ENCODE results near the gene MRI1. TPM values are rescaled to one million over a fixed set of nuclear protein-coding genes. Genes with fewer than 3 reads are reported as not detected.

Gene MRI1
- polyA plus RNA-seq, 2 of the 4 experiments (the other 2 are of a cell fraction), result 12.6 to 16.2 TPM

DNA sequence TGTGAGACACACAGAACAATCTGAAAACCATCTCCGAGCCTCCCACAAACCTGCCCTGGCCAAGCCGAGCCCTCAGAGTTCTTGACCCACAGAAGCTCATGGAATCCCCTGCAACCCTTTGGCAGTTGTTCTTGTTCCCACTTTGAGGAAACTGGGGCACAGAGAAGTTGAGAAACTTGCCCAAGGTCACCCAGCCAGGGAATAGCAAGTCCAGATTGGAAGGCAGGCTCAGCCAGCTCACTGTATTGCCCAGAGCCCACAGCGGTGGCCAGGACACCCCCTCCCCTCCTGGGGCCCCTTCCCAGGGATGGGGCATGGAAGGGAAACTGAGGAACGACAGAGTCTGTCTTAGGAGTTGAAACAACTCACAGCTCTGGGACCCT lies 32.7 kb downstream of the MRI1 start:
- DNase-seq (ENCODE audit: low read depth in 1 of 2, low spot score in 1 of 2) (no peak), FAIRE-seq (no peak), ATAC-seq (no peak)
- Histone ChIP-seq H3K4me2 (peak overlapping the region; percentile 99), H3K4me1 (peaks cover 27% of the 10 kb centered on the region), H3K9me3 (no peaks in the 10 kb centered on the region), H3K27ac (peak overlapping the region; percentile 96 to 97), H3K4me3 (peak overlapping the region; percentile 99; the same call in 1 of the 3 replicates)
- TF ChIP-seq ESRRA (IDR thresholded peaks at IDR 0.05; ENCODE audit: borderline replicate concordance, low read length), result no peak
- TF ChIP-seq JUNB (IDR thresholded peaks at IDR 0.05), result no peak
- TF ChIP-seq HOXB5 (CRISPR knock-in tag; IDR thresholded peaks at IDR 0.05), result no peak
- no peak for TF ChIP-seq SREBF2 (IDR thresholded peaks at IDR 0.05)
- peak; percentile 69; the same call in 1 of the 2 replicates for TF ChIP-seq KDM1A (IDR thresholded peaks at IDR 0.05; ENCODE audit: low read depth)
- no peak for TF ChIP-seq TFCP2L1 (CRISPR knock-in tag; IDR thresholded peaks at IDR 0.05)
- TF ChIP-seq, protein P1, sequence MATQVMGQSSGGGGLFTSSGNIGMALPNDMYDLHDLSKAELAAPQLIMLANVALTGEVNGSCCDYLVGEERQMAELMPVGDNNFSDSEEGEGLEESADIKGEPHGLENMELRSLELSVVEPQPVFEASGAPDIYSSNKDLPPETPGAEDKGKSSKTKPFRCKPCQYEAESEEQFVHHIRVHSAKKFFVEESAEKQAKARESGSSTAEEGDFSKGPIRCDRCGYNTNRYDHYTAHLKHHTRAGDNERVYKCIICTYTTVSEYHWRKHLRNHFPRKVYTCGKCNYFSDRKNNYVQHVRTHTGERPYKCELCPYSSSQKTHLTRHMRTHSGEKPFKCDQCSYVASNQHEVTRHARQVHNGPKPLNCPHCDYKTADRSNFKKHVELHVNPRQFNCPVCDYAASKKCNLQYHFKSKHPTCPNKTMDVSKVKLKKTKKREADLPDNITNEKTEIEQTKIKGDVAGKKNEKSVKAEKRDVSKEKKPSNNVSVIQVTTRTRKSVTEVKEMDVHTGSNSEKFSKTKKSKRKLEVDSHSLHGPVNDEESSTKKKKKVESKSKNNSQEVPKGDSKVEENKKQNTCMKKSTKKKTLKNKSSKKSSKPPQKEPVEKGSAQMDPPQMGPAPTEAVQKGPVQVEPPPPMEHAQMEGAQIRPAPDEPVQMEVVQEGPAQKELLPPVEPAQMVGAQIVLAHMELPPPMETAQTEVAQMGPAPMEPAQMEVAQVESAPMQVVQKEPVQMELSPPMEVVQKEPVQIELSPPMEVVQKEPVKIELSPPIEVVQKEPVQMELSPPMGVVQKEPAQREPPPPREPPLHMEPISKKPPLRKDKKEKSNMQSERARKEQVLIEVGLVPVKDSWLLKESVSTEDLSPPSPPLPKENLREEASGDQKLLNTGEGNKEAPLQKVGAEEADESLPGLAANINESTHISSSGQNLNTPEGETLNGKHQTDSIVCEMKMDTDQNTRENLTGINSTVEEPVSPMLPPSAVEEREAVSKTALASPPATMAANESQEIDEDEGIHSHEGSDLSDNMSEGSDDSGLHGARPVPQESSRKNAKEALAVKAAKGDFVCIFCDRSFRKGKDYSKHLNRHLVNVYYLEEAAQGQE (IDR thresholded peaks at IDR 0.05), result no peak
- TF ChIP-seq HDAC2 (IDR thresholded peaks at IDR 0.05), result no peak
- no peak for TF ChIP-seq EHF (CRISPR knock-in tag; IDR thresholded peaks at IDR 0.05)
- no peak for TF ChIP-seq MAFK (IDR thresholded peaks at IDR 0.05; ENCODE audit: partially characterized antibody)
- TF ChIP-seq GATA3 (IDR thresholded peaks at IDR 0.05; ENCODE audit: borderline replicate concordance), result no peak
- TF ChIP-seq, protein P2, sequence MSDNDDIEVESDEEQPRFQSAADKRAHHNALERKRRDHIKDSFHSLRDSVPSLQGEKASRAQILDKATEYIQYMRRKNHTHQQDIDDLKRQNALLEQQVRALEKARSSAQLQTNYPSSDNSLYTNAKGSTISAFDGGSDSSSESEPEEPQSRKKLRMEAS (IDR thresholded peaks at IDR 0.05), result no peak
- no peak for TF ChIP-seq PHF8 (IDR thresholded peaks at IDR 0.05; ENCODE audit: borderline replicate concordance, low read depth)
- no peak for TF ChIP-seq NFE2L2 (conservative IDR thresholded peaks at IDR 0.05; ENCODE audit: low read length)
- TF ChIP-seq ZSCAN20 (CRISPR knock-in tag; IDR thresholded peaks at IDR 0.05), result no peak
- TF ChIP-seq RARB (CRISPR knock-in tag; IDR thresholded peaks at IDR 0.05), result no peak
- TF ChIP-seq, protein P3, sequence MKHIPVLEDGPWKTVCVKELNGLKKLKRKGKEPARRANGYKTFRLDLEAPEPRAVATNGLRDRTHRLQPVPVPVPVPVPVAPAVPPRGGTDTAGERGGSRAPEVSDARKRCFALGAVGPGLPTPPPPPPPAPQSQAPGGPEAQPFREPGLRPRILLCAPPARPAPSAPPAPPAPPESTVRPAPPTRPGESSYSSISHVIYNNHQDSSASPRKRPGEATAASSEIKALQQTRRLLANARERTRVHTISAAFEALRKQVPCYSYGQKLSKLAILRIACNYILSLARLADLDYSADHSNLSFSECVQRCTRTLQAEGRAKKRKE (CRISPR knock-in tag; IDR thresholded peaks at IDR 0.05; ENCODE audit: low read depth), result 0 out of 2 replicates have a peak, but pooled peaks have one; percentile 49
- no peak for TF ChIP-seq BHLHE40 (IDR thresholded peaks at IDR 0.05; ENCODE audit: low read depth, low read length)
- TF ChIP-seq POLR2A (IDR thresholded peaks at IDR 0.05; ENCODE audit: low read length), result no peak
- no peak for TF ChIP-seq MAZ (IDR thresholded peaks at IDR 0.05; ENCODE audit: borderline replicate concordance, low read depth, low read length)
- peak; percentile 54 for TF ChIP-seq ZFP36 (IDR thresholded peaks at IDR 0.05; ENCODE audit: borderline replicate concordance, partially characterized antibody)
- TF ChIP-seq KDM5A (IDR thresholded peaks at IDR 0.05), result no peak
- TF ChIP-seq CHD4 (IDR thresholded peaks at IDR 0.05; ENCODE audit: borderline replicate concordance), result no peak
- no peak for TF ChIP-seq CHD2 (IDR thresholded peaks at IDR 0.05; ENCODE audit: low read length, partially characterized antibody)
- ChIA-PET CTCF (interaction anchor here (0.6 to 5.7 kb wide), 13 partner anchors 11 to 498 kb away, joined by 3 to 40 read pairs (median 4); no protein-coding TSS in a partner anchor), POLR2A (interaction anchor here (2.5 kb wide), 1 partner anchor 65 kb away, joined by 8 read pairs; no protein-coding TSS in a partner anchor)
- 18% methylated on average over 4 of the region's 4 CpGs for WGBS (ENCODE audit: missing lambda C conversion rate)

DNA sequence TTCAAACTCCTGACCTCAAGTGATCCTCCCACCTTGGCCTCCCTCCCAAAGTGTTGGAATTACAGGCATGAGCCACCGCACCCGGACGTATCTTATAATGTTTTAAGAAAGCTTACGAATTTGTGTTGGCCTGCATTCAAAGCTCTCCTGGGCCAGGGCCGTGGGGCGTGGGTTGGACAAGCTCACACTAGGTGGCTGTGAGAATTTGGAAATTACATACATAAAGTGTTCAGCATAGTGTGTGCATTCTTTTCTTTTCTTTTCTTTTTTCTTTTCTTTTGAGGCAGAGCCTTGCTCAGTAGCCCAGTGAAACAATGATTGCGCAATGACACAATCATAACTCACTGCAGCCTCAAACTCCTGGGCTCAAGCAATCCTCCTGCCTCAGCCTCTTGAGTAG lies 33.5 kb downstream of the MRI1 start:
- FAIRE-seq, result no peak
- DNase-seq (ENCODE audit: low read depth in 1 of 2, low spot score in 1 of 2), result peak in 1 of 2 experiments; percentile 59
- ChIA-PET CTCF (interaction anchor here (1.1 to 5.7 kb wide), 8 partner anchors 10 to 820 kb away, joined by 3 to 40 read pairs (median 4); no protein-coding TSS in a partner anchor), POLR2A (interaction anchor here (0.8 to 2.5 kb wide), 3 partner anchors 41 to 64 kb away, joined by 3 to 8 read pairs (median 3); no protein-coding TSS in a partner anchor)
- no peak for ATAC-seq
- WGBS (ENCODE audit: missing lambda C conversion rate), result 13% methylated on average over 7 of the region's 7 CpGs
- H3K4me1 ChIP-seq, result peaks cover 27% of the 10 kb centered on the region
- H3K4me2 ChIP-seq, result peak overlapping the region; percentile 99
- H3K27ac ChIP-seq, result peak overlapping the region; percentile 96 to 97; a peak in 5 of 6 replicates
- TF ChIP-seq ZSCAN20 (CRISPR knock-in tag; IDR thresholded peaks at IDR 0.05), result no peak
- TF ChIP-seq EHMT2 (IDR thresholded peaks at IDR 0.05; ENCODE audit: low read depth), result no peak
- peak; percentile 96 to 99 for TF ChIP-seq CEBPB (IDR thresholded peaks at IDR 0.05)
- TF ChIP-seq JUN (IDR thresholded peaks at IDR 0.05), result no peak
- TF ChIP-seq FOXS1 (CRISPR knock-in tag; IDR thresholded peaks at IDR 0.05), result no peak
- no peak overlapping the region for H3K4me3 ChIP-seq
- H3K9me3 ChIP-seq, result no peaks in the 10 kb centered on the region

Measured in A549 (cell line).